Activated gamma-delta T cell treated with anti-CD3 and anti-CD28 coated beads, Interleukin-2, amount 50 U/mL, for 16 hours (primary cell): ENCODE results near the gene ANKFN1.
"Not testable (repeated sequence)": the region's sequence is repeated elsewhere in the genome, so short reads cannot be mapped to it uniquely, and the experiment has no call there.

Experiments
- DNase-seq: peaks from one replicate; pipeline ENCODE4 v3.0.0-alpha.2; 2020; ENCODE audit warnings: low read depth

Gene ANKFN1

GRCh38 chr17:56325313-56326000 lies 172.2 kb downstream of the ANKFN1 start:
- DNase-seq, result no peak

- no peak for DNase-seq
Measured at GRCh38 chr17:56326001-56326359, 172.7 kb downstream of the ANKFN1 start.

GRCh38 chr17:56347639-56348038 lies 194.4 kb downstream of the ANKFN1 start:
- no peak for DNase-seq

- no peak for DNase-seq
Measured at GRCh38 chr17:56350592-56350991, 197.3 kb downstream of the ANKFN1 start.

GRCh38 chr17:56351675-56352074 lies 198.4 kb downstream of the ANKFN1 start:
- no peak for DNase-seq

GRCh38 chr17:56358651-56359050 lies 205.4 kb downstream of the ANKFN1 start:
- DNase-seq, result no peak

- no peak for DNase-seq
Measured at GRCh38 chr17:56359518-56359917, 206.2 kb downstream of the ANKFN1 start.

- DNase-seq, result no peak
Measured at GRCh38 chr17:56367366-56367765, 214.1 kb downstream of the ANKFN1 start.

- DNase-seq, result no peak
Measured at GRCh38 chr17:56373981-56374833, 220.9 kb downstream of the ANKFN1 start.

GRCh38 chr17:56389356-56389755 lies 236.1 kb downstream of the ANKFN1 start:
- DNase-seq, result no peak

GRCh38 chr17:56392321-56392720 lies 239.0 kb downstream of the ANKFN1 start:
- DNase-seq, result no peak

- no peak for DNase-seq
Measured at GRCh38 chr17:56393156-56393555, 239.9 kb downstream of the ANKFN1 start.

GRCh38 chr17:56395787-56396186 lies 242.5 kb downstream of the ANKFN1 start:
- no peak for DNase-seq

GRCh38 chr17:56407086-56407485 lies 253.8 kb downstream of the ANKFN1 start:
- DNase-seq, result no peak

- not testable (repeated sequence) for DNase-seq
Measured at GRCh38 chr17:56412356-56412755, 259.1 kb downstream of the ANKFN1 start.

- no peak for DNase-seq
Measured at GRCh38 chr17:56416682-56417351, 263.5 kb downstream of the ANKFN1 start.

- DNase-seq, result no peak
Measured at GRCh38 chr17:56424005-56424404, 270.7 kb downstream of the ANKFN1 start.

GRCh38 chr17:56424543-56425044 lies 271.3 kb downstream of the ANKFN1 start:
- no peak for DNase-seq

GRCh38 chr17:56425483-56425882 lies 272.2 kb downstream of the ANKFN1 start:
- DNase-seq, result no peak

- no peak for DNase-seq
Measured at GRCh38 chr17:56426901-56427300, 273.6 kb downstream of the ANKFN1 start.

GRCh38 chr17:56431736-56432135 lies 278.5 kb downstream of the ANKFN1 start:
- no peak for DNase-seq

- no peak for DNase-seq
Measured at GRCh38 chr17:56432443-56432842, 279.2 kb downstream of the ANKFN1 start.

- no peak for DNase-seq
Measured at GRCh38 chr17:56434610-56435009, 281.3 kb downstream of the ANKFN1 start.
